H1 (cell line): ENCODE measurements around the gene ASCC2. TPM values are rescaled to one million over a fixed set of nuclear protein-coding genes. Genes with fewer than 3 reads are reported as not detected.

ENCODE experiments used
- CTCF ChIA-PET: fragments of 300-600 bp; sonication (Branson Sonifier 250); formaldehyde crosslinking; loops from one replicate; lab custom pipeline; 2021; ENCODE audit not compliant: partially characterized antibody; lab: Charles Lee
- POLR2A ChIA-PET: fragments of 300-600 bp; sonication (Branson Sonifier 250); formaldehyde crosslinking; loops from one replicate; lab custom pipeline; 2021; ENCODE audit warnings: inconsistent platforms; ENCODE audit not compliant: partially characterized antibody; lab: Charles Lee
- DNase-seq, 2 experiments: peaks; one replicate each; pipeline versions ENCODE4 v3.0.0 to v3.0.0-alpha.2; 2010 to 2022; ENCODE audit warnings: low spot score in 2 of 2, low read depth in 1 of 2, mixed read lengths in 1 of 2
- FAIRE-seq: peaks from 2 replicates; lab custom pipeline; 2011; peaks lifted over from hg19 to GRCh38; lab: Jason Lieb, UNC
- H2AFZ ChIP-seq: 2 replicates; pipeline ENCODE4 v1.8.1; 2012; ENCODE audit warnings: low read length, inconsistent platforms
- H2AK5ac ChIP-seq: 2 replicates; pipeline ENCODE4 v1.6.1; 2013; ENCODE audit warnings: low read depth, low read length
- H2BK120ac ChIP-seq: replicated peaks from 2 replicates; pipeline ENCODE3; 2013; ENCODE audit warnings: low read depth, low read length, inconsistent platforms
- H2BK12ac ChIP-seq: 2 replicates; pipeline ENCODE4 v1.6.1; 2013; ENCODE audit warnings: low read depth, low read length
- H2BK15ac ChIP-seq: 2 replicates; pipeline ENCODE4 v1.6.1; 2013; ENCODE audit warnings: low read length
- H2BK20ac ChIP-seq: 2 replicates; pipeline ENCODE4 v1.6.1; 2013; ENCODE audit warnings: low read length
- H2BK5ac ChIP-seq: 2 replicates; pipeline ENCODE4 v1.6.1; 2013; ENCODE audit warnings: low read depth, low read length
- H3K14ac ChIP-seq: 2 replicates; pipeline ENCODE4 v1.6.1; 2013; ENCODE audit warnings: inconsistent platforms; ENCODE audit not compliant: insufficient read length
- H3K18ac ChIP-seq: 2 replicates; pipeline ENCODE4 v1.6.1; 2013; ENCODE audit warnings: low read length; ENCODE audit errors: extremely low read depth
- H3K23ac ChIP-seq: 2 replicates; pipeline ENCODE4 v1.6.1; 2013; ENCODE audit warnings: inconsistent platforms; ENCODE audit not compliant: insufficient read length
- H3K23me2 ChIP-seq: 2 replicates; pipeline ENCODE4 v1.6.1; 2013; ENCODE audit warnings: low read depth, low read length
- H3K27ac ChIP-seq: 2 replicates; pipeline ENCODE4 v1.6.1; 2011; ENCODE audit warnings: low read depth, low read length, inconsistent platforms
- H3K27me3 ChIP-seq, 4 experiments: replicated peaks in 1 of 4; 1 replicate in 1 of 4; 2 replicates in 3 of 4; pipeline versions ENCODE4 v1.6.1 to v1.8.1; 2011 to 2013; ENCODE audit warnings: low read length in 3 of 4, mild to moderate bottlenecking in 3 of 4, inconsistent platforms in 2 of 4, mixed read lengths in 2 of 4, moderate library complexity in 1 of 4; ENCODE audit not compliant: control insufficient read depth in 3 of 4, insufficient read depth in 3 of 4; ENCODE audit errors: extremely low read depth in 1 of 4
- H3K36me3 ChIP-seq, 4 experiments: 2 replicates each; pipeline versions ENCODE4 v1.6.1 to v1.8.1; 2011 to 2013; ENCODE audit warnings: mild to moderate bottlenecking in 4 of 4, low read length in 3 of 4, moderate library complexity in 2 of 4, control low read depth in 1 of 4, inconsistent platforms in 1 of 4; ENCODE audit not compliant: insufficient read depth in 4 of 4, control insufficient read depth in 2 of 4
- H3K4ac ChIP-seq: replicated peaks from 2 replicates; pipeline ENCODE3; 2013; ENCODE audit warnings: low read length, low read depth, mixed read lengths, inconsistent platforms; ENCODE audit not compliant: insufficient read length
- H3K4me1 ChIP-seq, 4 experiments: replicated peaks in 1 of 4; 1 replicate in 1 of 4; 2 replicates in 3 of 4; pipeline versions ENCODE4 v1.6.1 to v1.8.1; 2011 to 2013; ENCODE audit warnings: low read length in 3 of 4, inconsistent platforms in 2 of 4, mixed read lengths in 1 of 4; ENCODE audit not compliant: insufficient read depth in 4 of 4, control insufficient read depth in 3 of 4
- H3K4me2 ChIP-seq, 2 experiments: 2 replicates each; pipeline versions ENCODE4 v1.6.1 to v1.8.1; 2011 to 2013; ENCODE audit warnings: low read depth in 2 of 2, low read length in 2 of 2, control low read depth in 1 of 2, inconsistent platforms in 1 of 2, mild to moderate bottlenecking in 1 of 2; ENCODE audit not compliant: insufficient read depth in 1 of 2
- H3K4me3 ChIP-seq, 4 experiments: fragments of 200-600, 300-600 bp in 1 of 4; sonication (generic), shearing (Covaris generic), sonication (Bioruptor Twin) in 1 of 4; 2 replicates each; pipeline versions ENCODE4 v1.5.1 to v1.8.1; 2011 to 2016; ENCODE audit warnings: low read length in 4 of 4, low read depth in 3 of 4, control low read depth in 2 of 4, inconsistent platforms in 2 of 4, mild to moderate bottlenecking in 2 of 4, mixed read lengths in 1 of 4, moderate library complexity in 1 of 4; ENCODE audit not compliant: insufficient read depth in 2 of 4; ENCODE audit errors: extremely low read depth in 1 of 4
- H3K56ac ChIP-seq: replicated peaks from 2 replicates; pipeline ENCODE3; 2013; ENCODE audit warnings: low read depth, mild to moderate bottlenecking, mixed read lengths, low read length, inconsistent platforms; ENCODE audit not compliant: insufficient read length
- H3K79me1 ChIP-seq: 2 replicates; pipeline ENCODE4 v1.6.1; 2013; ENCODE audit warnings: low read depth, low read length, control low read depth
- H3K79me2 ChIP-seq, 2 experiments: 2 replicates each; pipeline versions ENCODE4 v1.6.1 to v1.8.1; 2012 to 2013; ENCODE audit warnings: low read length in 2 of 2, mild to moderate bottlenecking in 2 of 2, inconsistent platforms in 1 of 2; ENCODE audit not compliant: insufficient read depth in 2 of 2, control insufficient read depth in 1 of 2
- H3K9ac ChIP-seq, 4 experiments: replicated peaks in 1 of 4; 1 replicate in 1 of 4; 2 replicates in 3 of 4; pipeline versions ENCODE4 v1.6.1 to v1.8.1; 2011 to 2013; ENCODE audit warnings: low read depth in 3 of 4, low read length in 3 of 4, control low read depth in 2 of 4, mild to moderate bottlenecking in 2 of 4, moderate library complexity in 2 of 4, inconsistent platforms in 1 of 4; ENCODE audit errors: extremely low read depth in 1 of 4
- H3K9me3 ChIP-seq, 2 experiments: 2 replicates each; pipeline versions ENCODE4 v1.6.1 to v1.8.1; 2012 to 2013; ENCODE audit warnings: mild to moderate bottlenecking in 2 of 2, moderate library complexity in 2 of 2, control low read depth in 1 of 2, inconsistent platforms in 1 of 2, low read depth in 1 of 2, low read length in 1 of 2, mixed read lengths in 1 of 2; ENCODE audit not compliant: insufficient read depth in 2 of 2
- H4K20me1 ChIP-seq, 2 experiments: replicated peaks in 1 of 2; 2 replicates each; pipeline versions ENCODE3 to v1.8.1; 2011 to 2013; ENCODE audit warnings: inconsistent platforms in 2 of 2, low read length in 2 of 2, mild to moderate bottlenecking in 1 of 2; ENCODE audit not compliant: insufficient read depth in 2 of 2, control insufficient read depth in 1 of 2
- H4K5ac ChIP-seq: 2 replicates; pipeline ENCODE4 v1.6.1; 2013; ENCODE audit warnings: low read length, low read depth, mixed read lengths, inconsistent platforms; ENCODE audit not compliant: insufficient read length
- H4K8ac ChIP-seq: 2 replicates; pipeline ENCODE4 v1.8.0; 2013; ENCODE audit warnings: mild to moderate bottlenecking, moderate library complexity, low read length, inconsistent platforms; ENCODE audit not compliant: insufficient read depth; ENCODE audit errors: extremely low read depth
- H4K91ac ChIP-seq: replicated peaks from 2 replicates; pipeline ENCODE3; 2013; ENCODE audit warnings: low read length, mixed read lengths, inconsistent platforms; ENCODE audit not compliant: insufficient read length
- ASH2L ChIP-seq: fragments of 200-600, 300-600 bp; sonication (generic); IDR thresholded peaks from one replicate; pipeline ENCODE4 v1.7.1; 2017; ENCODE audit warnings: low read length
- ATF2 ChIP-seq: IDR thresholded peaks from 2 replicates; pipeline ENCODE4 v1.6.1; 2012; ENCODE audit warnings: low read length, inconsistent platforms
- BRCA1 ChIP-seq: IDR thresholded peaks from 2 replicates; pipeline ENCODE4 v1.6.1; 2012; ENCODE audit warnings: low read depth, low read length, improper control_type of control experiment
- CBX8 ChIP-seq: fragments of 300-800, 300-1000 bp; sonication (generic); IDR thresholded peaks from 2 replicates; pipeline ENCODE4 v1.7.1; 2016; ENCODE audit warnings: low read depth, low read length, borderline replicate concordance
- CREB1 ChIP-seq: IDR thresholded peaks from 2 replicates; pipeline ENCODE4 v1.6.1; 2012; ENCODE audit warnings: inconsistent platforms
- HDAC2 ChIP-seq, 2 experiments: fragments of 300-600 bp in 1 of 2; sonication (generic) in 1 of 2; IDR thresholded peaks; 2 replicates each; pipeline ENCODE4 v1.6.1; 2011 to 2012; ENCODE audit warnings: low read depth in 2 of 2, low read length in 2 of 2, mild to moderate bottlenecking in 2 of 2, moderate library complexity in 2 of 2, borderline replicate concordance in 1 of 2, inconsistent platforms in 1 of 2
- RXRA ChIP-seq: IDR thresholded peaks from 2 replicates; pipeline ENCODE4 v1.6.1; 2011; ENCODE audit warnings: low read depth, mild to moderate bottlenecking, low read length, moderate library complexity; ENCODE audit not compliant: insufficient read depth
- WGBS, 2 experiments: shearing (Covaris generic) in 1 of 2; methylation state at CpG; one replicate each; pipeline versions ENCODE4 v1.1.6 to v1.1.7; 2013 to 2015; ENCODE audit warnings: low lambda C conversion rate in 2 of 2, mixed read lengths in 2 of 2, inconsistent platforms in 1 of 2, low coverage in 1 of 2, missing lambda C conversion rate in 1 of 2; ENCODE audit not compliant: insufficient replicate concordance in 2 of 2, insufficient coverage in 1 of 2, insufficient read length in 1 of 2; ENCODE audit errors: extremely low coverage in 1 of 2, missing lambda C conversion rate in 1 of 2; 5-methylcytosine and 5-hydroxymethylcytosine counted together
- polyA plus RNA-seq, 7 experiments: library from polyadenylated mRNA; depleted of rRNA in 3 of 7; stranded (reverse) in 5 of 7; unstranded in 2 of 7; fragments of >200 nt in 5 of 7; fragments of 200-250 nt in 2 of 7; gene quantifications; 1 replicate in 5 of 7; 2 replicates in 1 of 7; 4 replicates in 1 of 7; pipeline versions ENCODE4 v1.2.1 to v1.2.3, GENCODE V29; 2011 to 2013; ENCODE audit warnings: missing spikeins in 2 of 7, mixed read lengths in 2 of 7
- total RNA-seq: library from RNA; stranded (reverse); fragmentation: NEBNext Ultra II Directional; extraction: Animal tissue kit (Norgen Biotek cat#: 25700); gene quantifications from 2 replicates; pipeline ENCODE4 v1.2.1, GENCODE V29; 2021
- TF ChIP-seq, protein P1 (sequence below), 3 experiments: IDR thresholded peaks; 1 replicate in 2 of 3; 2 replicates in 1 of 3; pipeline versions ENCODE4 v1.5.1 to v1.6.1; 2011; ENCODE audit warnings: low read length in 3 of 3, mild to moderate bottlenecking in 3 of 3, inconsistent platforms in 2 of 3, low read depth in 1 of 3, moderate library complexity in 1 of 3; ENCODE audit not compliant: insufficient read depth in 1 of 3; ENCODE audit errors: control extremely low read depth in 1 of 3

The ASCC2 gene
- total and polyA plus RNA-seq, 2 of the 8 experiments (the other 6 are each of a cell fraction or from before 2014, with no cell fraction given), result 35.0 to 35.8 TPM

DNA sequence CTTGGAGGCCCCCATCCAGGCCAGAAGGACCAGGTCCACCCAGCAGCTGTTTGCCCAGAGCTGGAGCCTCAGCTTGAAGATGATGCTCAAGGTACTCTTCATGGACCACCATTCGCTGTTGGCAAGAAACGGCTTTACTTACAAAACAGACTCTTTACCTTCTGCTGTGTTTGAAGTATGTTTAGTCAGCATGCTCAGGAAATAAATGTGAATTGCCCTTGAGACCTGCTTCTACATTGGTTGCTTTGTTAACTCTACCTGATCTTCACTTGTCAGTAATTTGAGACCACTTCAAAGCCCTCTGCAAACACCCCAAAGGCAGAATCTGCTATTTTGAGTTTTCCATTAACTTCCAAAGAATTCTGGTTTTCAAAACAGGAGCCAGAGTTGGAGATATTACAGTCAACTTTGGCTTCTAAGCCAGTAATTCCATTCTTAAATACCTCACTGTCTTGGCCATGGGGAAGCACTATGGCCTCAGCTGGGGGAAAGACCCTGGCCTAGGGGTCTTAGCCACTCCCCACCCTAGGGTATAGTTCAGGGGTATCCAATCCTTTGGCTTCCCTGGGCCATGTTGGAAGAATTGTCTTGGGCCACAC is 68.3 kb downstream of the ASCC2 start:
- Histone ChIP-seq H3K14ac (no peak overlapping the region), H4K5ac (no peak overlapping the region), H3K4me1 (peaks cover 3 to 5% (median 4%) of the 10 kb centered on the region in 4 experiments; a peak in 6 of 7 replicates), H4K20me1 (peaks cover 0 to 3% of the 10 kb centered on the region in 2 experiments), H4K8ac (no peak overlapping the region; the same call in 1 of the 2 replicates), H3K27ac (no peak overlapping the region), H3K4me3 (no peak overlapping the region), H3K23me2 (peaks cover 3% of the 10 kb centered on the region; the same call in 1 of the 2 replicates), H2AFZ (no peak overlapping the region), H2BK15ac (no peak overlapping the region), H3K4me2 (no peak overlapping the region), H3K36me3 (peaks cover 3 to 13% (median 6%) of the 10 kb centered on the region in 4 experiments; a peak in 6 of 8 replicates), H3K79me1 (peaks cover 5% of the 10 kb centered on the region), H3K27me3 (no peaks in the 10 kb centered on the region), H3K23ac (no peak overlapping the region), H2BK5ac (no peak overlapping the region), H3K9ac (no peak overlapping the region), H2BK20ac (no peak overlapping the region), H3K56ac (no peak overlapping the region), H3K79me2 (peaks cover 4 to 13% of the 10 kb centered on the region in 2 experiments; a peak in 2 of 4 replicates), H3K4ac (no peak overlapping the region), H3K9me3 (no peaks in the 10 kb centered on the region), H2BK120ac (no peak overlapping the region), H2AK5ac (no peak overlapping the region), H2BK12ac (no peak overlapping the region), H4K91ac (no peak overlapping the region), H3K18ac (no peak overlapping the region)
- DNase-seq (no peak), FAIRE-seq (no peak)
- POLR2A ChIA-PET, result interaction anchor here (0.5 to 0.7 kb wide), 3 partner anchors 8 to 77 kb away, joined by 3 read pairs; no protein-coding TSS in a partner anchor
- CTCF ChIA-PET, result interaction anchor here (0.6 to 3.8 kb wide), 7 partner anchors 22 to 309 kb away, joined by 3 to 9 read pairs (median 3); no protein-coding TSS in a partner anchor
- 88% methylated on average over 2 of the region's 2 CpGs; no CpG with 5 or more reads in 1 of the 2 experiments for WGBS, 2 experiments
- TF ChIP-seq HDAC2 (IDR thresholded peaks at IDR 0.05; ENCODE audit: borderline replicate concordance in 1 of 2, low read depth in 2 of 2, low read length in 2 of 2) (no peak), ASH2L (no peak), CREB1 (no peak), BRCA1 (no peak), CBX8 (no peak), ATF2 (no peak), RXRA (no peak)
- TF ChIP-seq, protein P1, sequence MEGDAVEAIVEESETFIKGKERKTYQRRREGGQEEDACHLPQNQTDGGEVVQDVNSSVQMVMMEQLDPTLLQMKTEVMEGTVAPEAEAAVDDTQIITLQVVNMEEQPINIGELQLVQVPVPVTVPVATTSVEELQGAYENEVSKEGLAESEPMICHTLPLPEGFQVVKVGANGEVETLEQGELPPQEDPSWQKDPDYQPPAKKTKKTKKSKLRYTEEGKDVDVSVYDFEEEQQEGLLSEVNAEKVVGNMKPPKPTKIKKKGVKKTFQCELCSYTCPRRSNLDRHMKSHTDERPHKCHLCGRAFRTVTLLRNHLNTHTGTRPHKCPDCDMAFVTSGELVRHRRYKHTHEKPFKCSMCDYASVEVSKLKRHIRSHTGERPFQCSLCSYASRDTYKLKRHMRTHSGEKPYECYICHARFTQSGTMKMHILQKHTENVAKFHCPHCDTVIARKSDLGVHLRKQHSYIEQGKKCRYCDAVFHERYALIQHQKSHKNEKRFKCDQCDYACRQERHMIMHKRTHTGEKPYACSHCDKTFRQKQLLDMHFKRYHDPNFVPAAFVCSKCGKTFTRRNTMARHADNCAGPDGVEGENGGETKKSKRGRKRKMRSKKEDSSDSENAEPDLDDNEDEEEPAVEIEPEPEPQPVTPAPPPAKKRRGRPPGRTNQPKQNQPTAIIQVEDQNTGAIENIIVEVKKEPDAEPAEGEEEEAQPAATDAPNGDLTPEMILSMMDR (IDR thresholded peaks at IDR 0.05; ENCODE audit: control extremely low read depth in 1 of 3, insufficient read depth in 1 of 3, low read depth in 1 of 3, low read length in 3 of 3), result no peak
